ENCODE data around the gene HNF1A.

The HNF1A gene

DNA sequence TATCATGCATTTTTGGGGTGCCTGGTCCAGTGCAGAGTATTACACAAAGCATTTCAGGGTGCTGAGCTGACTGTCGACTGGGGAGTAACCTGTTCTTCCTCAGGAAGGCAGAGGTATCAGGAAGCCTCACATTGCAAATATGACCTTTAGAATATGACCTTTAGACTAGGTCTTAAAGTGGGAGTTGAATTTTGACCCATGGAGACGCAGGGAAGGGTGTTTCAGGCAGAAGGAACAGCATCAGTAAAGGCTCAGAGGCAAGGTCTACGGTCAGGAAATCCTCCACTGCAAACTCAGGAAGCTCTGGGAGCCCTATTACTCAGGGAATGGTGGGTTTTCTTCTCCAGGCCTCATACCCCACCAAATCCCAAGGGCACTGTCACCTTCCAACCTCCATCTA lies 11.3 kb downstream of the HNF1A start:
- DNase-seq: no peak

DNA sequence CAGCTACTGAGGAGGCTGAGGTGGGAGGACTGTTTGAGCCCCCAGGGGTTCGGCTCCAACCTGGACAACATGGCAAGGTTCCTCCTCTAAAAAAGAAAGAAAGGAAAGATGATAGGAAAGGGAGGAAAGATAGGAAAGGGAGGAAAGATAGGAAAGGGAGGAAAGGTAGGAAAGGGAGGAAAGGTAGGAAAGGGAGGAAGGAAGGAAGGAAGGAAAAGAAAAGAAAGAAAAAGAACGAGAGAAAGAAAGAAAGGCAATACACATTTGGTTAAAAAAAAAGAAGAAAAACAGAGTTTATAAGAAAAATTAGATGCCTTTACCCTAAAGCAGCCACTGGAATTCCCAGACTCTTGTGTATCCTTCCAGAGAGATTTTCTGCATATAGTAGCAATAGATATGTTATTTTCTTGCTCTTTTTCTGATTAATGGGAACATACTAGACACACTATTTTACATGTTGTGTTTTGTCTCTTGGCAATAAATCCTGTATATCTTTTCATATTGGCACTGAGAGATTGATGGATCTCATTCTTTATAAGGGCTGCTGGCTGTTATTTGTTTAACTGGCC lies 12.2 kb downstream of the HNF1A start:
- DNase-seq: no peak

DNA sequence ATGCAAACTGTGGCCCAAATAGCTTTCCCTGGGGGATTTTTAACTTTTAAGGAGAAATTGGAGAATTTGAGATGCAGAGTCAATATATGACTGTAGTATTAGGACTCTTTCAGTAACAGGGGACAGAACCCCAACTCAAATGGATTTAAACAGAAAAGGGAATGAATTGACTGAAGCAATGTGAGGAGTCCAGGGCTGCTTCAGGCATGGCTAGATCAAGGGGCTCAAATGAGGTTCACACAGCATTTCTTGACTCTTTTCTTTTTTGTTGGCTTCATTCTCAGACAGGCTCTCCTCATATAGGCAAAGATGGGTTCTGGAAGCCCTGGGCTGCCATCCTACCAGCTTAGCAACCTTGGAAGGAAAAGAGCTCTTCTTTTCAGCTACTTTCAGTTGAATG lies 13.6 kb downstream of the HNF1A start:
- DNase-seq: no peak

DNA sequence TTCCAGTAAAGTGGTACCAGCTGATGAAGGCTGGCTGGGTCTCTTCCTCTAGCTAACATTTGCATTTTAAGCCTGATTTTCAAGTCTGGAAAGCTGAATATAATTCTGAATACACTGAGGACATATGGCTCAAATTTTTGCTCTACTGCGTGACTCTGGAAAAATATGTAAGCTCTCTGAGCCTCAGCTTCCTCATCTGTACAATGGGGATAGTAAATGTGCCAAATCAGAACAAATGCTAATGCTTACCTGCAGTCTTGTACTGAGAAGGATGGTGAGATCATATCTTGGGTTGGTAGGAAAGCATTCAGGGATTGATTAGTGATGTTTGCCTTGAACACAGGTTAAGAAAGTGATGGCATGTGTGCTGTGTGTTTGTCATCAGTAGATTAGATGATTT lies 14.6 kb downstream of the HNF1A start:
- no peak for DNase-seq

DNA sequence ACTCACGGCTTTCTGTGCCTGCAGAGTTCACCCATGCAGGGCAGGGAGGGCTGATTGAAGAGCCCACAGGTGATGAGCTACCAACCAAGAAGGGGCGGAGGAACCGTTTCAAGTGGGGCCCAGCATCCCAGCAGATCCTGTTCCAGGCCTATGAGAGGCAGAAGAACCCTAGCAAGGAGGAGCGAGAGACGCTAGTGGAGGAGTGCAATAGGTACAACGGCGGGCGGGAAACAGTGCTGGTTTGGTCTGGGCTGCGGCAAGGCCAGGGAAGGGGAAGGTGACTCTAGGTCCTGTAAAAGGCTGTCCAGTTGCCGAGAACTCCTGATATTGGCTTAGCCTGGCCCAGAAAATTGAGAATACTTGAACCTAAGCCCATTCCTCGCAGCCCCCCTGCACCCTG lies 15.2 kb downstream of the HNF1A start:
- no peak for DNase-seq

DNA sequence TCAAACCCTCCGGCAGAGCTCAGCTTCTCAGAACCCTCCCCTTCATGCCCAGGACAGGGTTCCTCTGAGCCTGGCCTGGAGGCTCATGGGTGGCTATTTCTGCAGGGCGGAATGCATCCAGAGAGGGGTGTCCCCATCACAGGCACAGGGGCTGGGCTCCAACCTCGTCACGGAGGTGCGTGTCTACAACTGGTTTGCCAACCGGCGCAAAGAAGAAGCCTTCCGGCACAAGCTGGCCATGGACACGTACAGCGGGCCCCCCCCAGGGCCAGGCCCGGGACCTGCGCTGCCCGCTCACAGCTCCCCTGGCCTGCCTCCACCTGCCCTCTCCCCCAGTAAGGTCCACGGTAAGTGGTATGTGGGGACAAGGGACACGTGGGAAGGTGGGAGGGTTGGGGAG lies 15.7 kb downstream of the HNF1A start:
- no peak for DNase-seq

DNA sequence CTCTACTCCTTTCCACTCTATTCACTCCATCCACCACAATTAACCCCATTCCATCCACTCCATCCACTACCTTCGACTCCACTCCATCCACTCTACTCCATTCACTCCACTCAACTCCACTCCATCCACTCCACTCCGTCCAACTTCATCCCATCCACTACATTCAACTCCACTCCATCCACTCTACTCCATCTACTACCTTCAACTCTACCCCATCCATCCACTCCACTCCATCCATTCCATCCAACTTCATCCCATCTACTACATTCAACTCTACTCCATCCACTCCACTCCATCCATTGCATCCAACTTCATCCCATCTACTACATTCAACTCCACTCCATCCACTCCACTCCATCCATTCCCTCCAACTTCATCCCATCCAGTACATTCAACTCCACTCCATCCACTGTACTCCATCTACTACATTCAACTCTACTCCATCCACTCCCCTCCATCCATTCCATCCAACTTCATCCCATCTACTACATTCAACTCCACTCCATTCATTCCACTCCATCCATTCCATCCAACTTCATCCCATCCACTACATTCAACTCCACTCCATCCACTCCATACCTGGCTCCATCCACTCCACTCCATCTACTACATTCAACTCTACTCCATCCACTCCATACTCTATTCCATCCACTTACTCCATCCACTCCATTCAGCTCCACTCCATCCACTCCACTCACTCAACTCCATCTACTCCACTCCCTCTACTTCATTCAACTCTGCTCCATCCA lies 16.4 kb downstream of the HNF1A start:
- no peak for DNase-seq

DNA sequence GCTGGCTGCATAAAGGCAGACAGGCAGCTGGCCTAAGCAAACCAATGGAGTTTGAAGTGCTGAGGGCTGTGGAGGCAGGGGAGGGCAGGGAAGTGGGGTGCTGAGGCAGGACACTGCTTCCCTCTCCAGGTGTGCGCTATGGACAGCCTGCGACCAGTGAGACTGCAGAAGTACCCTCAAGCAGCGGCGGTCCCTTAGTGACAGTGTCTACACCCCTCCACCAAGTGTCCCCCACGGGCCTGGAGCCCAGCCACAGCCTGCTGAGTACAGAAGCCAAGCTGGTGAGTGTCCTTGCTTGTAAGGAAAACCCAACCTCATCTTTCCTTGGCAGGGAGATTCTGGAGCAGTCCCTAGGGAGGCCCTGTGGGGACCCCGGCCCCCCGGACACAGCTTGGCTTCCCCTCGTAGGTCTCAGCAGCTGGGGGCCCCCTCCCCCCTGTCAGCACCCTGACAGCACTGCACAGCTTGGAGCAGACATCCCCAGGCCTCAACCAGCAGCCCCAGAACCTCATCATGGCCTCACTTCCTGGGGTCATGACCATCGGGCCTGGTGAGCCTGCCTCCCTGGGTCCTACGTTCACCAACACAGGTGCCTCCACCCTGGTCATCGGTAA lies 17.9 kb downstream of the HNF1A start:
- no peak for DNase-seq

DNA sequence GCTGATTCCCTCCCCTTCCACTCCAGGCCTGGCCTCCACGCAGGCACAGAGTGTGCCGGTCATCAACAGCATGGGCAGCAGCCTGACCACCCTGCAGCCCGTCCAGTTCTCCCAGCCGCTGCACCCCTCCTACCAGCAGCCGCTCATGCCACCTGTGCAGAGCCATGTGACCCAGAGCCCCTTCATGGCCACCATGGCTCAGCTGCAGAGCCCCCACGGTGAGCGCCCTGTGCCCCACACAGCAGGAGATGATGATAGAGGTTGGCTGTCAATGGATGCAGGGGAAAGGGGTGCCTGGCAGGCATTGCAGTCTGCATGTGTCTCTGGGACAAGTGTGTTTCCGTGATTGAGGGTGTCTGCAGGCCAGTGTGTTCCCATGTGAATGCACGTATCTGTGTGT lies 19.1 kb downstream of the HNF1A start:
- no peak for DNase-seq

DNA sequence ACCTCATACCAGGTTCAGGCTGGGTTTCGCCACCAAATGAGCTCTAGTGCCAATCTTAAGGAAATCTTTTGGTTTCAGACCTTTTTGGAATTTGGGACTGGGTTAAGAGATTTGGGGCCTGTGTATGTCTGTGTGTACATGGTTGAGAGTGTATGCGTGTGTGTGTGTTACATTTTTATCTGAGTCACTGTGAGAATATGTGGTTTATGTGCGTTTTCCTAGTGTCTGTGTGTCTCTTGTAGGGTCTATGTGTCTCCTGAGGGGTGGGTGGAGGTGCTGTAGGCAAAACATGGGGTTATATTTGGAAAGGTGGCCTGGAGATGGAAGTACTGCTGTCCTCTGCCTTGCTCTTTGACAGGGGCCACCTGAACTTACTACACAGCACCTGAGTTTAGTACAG lies 20.1 kb downstream of the HNF1A start:
- DNase-seq: no peak

DNA sequence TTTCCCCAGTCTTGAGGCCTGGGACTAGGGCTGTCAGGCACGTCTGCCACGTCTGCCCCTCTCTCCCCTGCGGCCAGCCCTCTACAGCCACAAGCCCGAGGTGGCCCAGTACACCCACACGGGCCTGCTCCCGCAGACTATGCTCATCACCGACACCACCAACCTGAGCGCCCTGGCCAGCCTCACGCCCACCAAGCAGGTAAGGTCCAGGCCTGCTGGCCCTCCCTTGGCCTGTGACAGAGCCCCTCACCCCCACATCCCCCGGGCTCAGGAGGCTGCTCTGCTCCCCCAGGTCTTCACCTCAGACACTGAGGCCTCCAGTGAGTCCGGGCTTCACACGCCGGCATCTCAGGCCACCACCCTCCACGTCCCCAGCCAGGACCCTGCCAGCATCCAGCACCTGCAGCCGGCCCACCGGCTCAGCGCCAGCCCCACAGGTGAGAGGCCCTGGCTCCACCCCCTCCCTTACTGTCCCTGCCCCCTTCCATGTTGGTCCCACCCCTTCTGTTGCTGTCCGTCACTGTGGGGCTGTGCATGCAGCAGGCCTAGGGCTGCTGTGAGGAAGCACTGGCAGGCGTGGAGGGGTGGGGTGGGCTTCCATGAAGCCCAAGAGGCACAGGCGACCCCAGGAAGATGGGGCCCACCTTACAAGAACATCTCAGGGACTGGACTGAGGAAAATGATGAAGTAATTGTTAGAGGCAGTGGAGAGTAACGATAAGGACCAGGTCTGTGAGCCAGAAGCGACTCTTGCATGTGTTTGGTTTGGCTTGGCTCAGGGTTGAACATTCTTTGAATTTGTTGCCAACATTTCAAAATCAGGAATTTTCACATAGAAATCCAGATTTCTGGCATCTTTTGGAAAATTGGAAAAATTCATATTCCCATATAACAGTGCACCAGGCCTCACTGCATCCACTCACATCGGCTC lies 21.1 kb downstream of the HNF1A start:
- no peak for DNase-seq

DNA sequence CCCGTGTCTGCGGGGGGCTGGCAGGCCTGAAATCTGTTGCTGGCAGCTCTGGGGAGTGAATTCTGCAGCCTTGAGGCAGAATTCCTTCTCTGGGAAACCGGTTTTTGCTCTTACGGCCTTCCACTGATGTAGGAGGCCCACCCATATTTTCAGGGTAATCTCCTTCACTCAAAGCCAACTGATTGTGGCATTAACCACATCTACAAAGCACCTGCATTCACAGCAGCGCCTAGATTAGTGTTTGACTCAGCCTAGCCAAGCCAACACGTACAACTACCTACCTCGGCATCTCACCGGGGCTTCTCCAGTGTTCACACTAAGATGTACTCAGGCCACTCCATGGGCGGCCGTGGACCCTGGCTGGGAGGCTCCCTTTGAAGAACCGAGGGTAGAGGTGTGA lies 22.2 kb downstream of the HNF1A start:
- no peak for DNase-seq

DNA sequence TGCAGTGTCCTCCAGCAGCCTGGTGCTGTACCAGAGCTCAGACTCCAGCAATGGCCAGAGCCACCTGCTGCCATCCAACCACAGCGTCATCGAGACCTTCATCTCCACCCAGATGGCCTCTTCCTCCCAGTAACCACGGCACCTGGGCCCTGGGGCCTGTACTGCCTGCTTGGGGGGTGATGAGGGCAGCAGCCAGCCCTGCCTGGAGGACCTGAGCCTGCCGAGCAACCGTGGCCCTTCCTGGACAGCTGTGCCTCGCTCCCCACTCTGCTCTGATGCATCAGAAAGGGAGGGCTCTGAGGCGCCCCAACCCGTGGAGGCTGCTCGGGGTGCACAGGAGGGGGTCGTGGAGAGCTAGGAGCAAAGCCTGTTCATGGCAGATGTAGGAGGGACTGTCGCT lies 22.7 kb downstream of the HNF1A start:
- no peak for DNase-seq

DNA sequence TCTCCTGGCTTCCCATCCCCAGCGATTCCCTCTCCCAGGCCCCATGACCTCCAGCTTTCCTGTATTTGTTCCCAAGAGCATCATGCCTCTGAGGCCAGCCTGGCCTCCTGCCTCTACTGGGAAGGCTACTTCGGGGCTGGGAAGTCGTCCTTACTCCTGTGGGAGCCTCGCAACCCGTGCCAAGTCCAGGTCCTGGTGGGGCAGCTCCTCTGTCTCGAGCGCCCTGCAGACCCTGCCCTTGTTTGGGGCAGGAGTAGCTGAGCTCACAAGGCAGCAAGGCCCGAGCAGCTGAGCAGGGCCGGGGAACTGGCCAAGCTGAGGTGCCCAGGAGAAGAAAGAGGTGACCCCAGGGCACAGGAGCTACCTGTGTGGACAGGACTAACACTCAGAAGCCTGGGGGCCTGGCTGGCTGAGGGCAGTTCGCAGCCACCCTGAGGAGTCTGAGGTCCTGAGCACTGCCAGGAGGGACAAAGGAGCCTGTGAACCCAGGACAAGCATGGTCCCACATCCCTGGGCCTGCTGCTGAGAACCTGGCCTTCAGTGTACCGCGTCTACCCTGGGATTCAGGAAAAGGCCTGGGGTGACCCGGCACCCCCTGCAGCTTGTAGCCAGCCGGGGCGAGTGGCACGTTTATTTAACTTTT lies 23.6 kb downstream of the HNF1A start:
- no peak for DNase-seq

DNA sequence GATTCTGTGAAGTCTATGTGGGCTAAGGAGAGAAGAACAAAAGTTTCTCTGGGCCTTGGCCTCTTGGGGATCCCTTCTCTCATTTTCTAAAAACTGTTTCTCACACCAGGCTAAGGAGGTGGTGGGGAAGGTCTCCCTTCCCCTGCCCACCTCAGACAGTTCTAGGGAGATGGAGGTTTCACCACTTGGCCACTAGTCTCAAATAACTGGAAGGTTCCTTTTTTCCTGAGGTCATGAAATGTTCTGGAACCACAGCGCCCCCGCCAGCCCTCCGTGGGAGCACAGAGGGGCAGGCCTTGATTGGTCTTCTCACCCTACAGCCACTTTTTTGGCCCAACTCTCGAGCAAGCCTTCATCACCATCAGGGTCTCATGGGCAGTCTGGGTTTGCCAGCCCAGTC lies 25.3 kb downstream of the HNF1A start:
- no peak for DNase-seq

DNA sequence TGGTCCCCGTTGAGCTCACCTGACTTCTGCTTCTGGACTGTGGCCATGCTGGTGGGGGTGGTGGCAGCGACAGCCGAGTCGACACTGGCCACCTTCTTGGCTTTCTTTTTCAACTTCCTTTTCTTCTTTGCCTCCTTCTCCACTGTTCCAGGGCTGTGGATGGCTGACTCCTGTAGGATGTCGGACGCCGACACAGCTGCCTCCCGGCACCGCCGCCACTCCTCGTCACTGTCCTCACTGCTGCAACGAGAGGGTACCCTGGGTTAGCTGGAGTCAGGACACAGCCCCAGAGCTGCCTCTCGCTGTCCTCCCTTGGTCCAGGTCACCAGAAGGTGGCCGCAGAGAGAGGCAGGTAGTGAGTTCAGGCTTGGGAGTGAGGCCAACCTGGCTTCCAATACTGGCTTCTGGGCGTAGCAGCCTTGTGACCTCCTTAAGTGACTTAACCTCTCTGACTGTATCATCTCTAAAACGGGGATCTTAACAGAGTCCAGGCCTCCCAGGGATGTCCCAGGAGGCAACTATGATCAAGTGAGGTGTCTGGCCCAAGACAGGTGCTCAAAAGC lies 26.0 kb downstream of the HNF1A start:
- no peak for DNase-seq

DNA sequence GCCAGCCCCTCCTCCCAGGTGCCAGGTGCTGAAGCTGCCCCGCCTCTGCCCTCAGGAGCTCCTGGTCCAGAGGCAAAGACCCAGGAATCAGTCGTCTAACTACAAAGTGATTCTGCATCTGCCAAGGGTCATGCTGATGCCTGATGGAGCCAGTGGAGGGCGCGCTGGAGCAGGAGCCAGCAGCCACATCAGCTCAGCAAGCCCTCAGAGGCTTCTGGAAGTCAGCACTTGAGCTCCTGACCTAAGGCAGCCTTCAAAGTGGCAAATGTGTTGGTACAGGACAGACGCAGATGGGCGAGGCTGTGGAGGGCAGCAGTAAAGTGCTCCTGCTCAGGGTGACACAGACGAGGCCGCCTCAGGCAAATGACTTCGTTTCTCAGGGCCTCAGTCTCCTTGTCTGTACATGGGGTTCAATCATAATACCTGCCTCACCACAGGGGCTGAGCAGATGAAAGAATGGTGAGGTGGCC lies 27.0 kb downstream of the HNF1A start:
- DNase-seq: peak; percentile 23

DNA sequence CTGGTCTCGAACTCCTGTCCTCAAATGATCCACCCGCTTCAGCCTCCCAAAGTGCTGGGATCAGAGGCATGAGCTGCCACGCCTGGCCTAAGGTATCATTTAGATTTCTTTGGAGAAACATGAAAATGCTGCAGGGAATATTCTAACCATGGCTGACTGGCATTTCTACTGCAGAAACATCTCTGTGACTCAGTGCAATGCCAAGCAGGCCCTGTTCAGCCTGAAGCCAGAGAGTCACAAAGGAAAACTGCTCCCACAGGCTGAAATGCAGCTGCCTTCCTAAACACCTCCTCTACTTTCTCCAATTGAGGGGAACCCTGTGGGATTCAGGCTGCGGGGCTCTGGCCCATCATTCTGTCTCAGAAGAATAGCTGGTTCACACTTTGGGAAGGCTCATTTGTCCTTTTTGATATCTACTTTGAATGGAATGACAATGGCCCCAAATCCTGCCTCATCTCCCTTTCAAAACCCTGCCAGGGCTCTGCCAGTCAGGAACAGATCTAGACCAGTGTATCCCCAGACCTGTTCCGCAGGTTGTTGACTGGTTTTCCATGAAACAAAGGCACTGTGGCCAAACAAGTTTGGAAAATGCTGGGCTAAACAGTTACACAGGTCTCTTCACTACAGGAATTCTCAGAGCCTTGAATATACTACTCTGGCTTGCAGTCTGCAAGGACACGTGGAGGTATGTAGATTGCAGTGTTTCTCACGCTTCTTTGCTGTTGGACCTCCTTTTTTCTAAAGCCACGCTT lies 30.2 kb downstream of the HNF1A start:
- DNase-seq: no peak

DNA sequence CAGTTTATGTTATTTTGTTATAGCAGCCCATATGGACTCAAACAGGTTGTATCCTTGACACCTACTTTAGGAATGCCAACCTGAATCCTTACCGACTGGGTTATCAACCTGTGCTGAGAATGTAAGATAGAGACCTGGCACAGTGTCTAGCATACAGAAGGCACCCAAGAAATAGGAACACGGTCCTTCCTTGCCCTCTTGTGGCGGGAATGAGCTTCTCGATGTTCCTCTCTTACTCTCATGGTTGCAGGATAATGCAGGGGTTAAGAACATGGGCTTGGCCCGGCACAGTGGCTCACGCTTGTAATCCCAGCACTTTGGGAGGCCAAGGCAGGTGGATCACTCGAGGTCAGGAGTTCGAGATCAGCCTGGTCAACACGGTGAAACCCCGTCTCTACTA lies 31.4 kb downstream of the HNF1A start:
- DNase-seq: peak; percentile 25

DNA sequence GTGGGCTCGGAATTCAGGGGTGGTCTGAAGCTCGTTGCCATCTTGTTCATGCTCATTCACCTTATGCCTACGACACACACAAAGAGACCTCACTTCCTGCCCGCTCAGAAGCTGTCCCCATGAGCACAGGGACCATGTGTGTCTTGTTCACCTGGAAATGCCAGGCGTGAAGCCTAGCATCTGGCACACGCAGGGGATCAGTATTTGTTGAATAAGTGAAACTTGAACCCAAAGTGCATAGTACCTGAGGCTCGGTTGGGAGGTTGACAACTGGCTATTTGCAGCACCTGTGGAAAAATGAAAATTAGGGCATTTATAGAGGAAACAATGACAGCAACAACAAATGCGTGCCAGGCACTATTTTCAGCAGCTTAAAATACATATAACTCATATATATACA lies 32.5 kb downstream of the HNF1A start:
- DNase-seq: no peak

DNA sequence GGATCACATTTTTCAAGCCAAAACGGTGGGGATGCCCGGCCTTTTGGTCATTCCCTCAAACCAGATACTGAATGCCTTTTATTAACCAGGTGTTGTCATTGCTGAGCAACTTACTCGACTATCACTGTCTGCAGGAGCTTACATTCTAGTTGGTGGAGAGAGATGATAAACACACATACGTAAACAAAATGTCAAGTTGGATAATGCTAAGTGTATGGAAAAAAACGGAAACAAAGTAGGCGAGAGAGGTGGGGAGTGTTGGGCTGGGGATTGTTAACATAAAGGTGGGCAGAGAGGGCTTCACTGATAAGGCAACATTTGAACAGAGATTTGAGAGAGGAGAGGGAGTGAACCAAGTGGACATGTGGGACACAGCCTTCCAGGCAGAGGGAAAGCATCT lies 33.5 kb downstream of the HNF1A start:
- DNase-seq: no peak

DNA sequence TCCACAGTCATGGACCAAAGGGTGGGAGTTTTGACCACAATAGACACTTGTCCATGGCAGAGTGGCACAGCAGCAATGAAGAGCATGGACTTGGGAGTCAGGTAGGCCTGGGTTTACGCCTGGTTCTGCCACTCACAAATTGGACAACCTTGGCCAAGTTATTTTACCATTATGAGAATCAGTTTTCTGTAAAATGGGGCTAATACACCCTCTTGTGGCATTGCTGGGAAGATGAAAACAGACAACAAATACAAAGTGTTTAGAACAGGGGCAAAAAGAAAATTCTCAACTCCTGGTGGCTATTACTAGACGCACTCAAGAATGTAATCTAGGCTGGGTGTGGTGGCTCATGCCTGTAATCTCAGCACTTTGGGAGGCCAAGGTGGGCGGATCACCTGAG lies 35.4 kb downstream of the HNF1A start:
- no peak for DNase-seq

All from fibroblast of skin of right quadriceps (primary cell).